ENCODE measurements around the gene MYO18B.

The MYO18B gene

DNA sequence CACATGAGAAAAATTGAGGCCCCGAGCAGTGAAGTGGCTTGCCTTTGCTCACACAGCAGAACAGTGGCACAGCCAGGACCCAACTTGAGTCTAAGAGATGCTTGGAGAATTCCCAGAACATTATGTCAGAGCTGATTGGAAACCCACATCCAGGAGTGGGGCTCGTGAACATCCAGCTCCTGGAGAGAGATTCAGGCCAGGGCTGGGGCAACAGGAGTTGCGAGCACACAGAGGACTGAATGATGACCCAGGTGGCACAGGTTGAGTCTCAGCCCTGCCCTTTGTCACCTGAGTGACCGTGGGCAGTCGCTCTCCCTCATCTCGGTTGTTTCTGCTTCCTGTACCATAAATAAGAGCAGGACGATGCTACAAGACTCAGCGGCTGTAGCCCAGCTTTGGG is 102.6 kb downstream of the MYO18B start:
- TF ChIP-seq, protein P1, sequence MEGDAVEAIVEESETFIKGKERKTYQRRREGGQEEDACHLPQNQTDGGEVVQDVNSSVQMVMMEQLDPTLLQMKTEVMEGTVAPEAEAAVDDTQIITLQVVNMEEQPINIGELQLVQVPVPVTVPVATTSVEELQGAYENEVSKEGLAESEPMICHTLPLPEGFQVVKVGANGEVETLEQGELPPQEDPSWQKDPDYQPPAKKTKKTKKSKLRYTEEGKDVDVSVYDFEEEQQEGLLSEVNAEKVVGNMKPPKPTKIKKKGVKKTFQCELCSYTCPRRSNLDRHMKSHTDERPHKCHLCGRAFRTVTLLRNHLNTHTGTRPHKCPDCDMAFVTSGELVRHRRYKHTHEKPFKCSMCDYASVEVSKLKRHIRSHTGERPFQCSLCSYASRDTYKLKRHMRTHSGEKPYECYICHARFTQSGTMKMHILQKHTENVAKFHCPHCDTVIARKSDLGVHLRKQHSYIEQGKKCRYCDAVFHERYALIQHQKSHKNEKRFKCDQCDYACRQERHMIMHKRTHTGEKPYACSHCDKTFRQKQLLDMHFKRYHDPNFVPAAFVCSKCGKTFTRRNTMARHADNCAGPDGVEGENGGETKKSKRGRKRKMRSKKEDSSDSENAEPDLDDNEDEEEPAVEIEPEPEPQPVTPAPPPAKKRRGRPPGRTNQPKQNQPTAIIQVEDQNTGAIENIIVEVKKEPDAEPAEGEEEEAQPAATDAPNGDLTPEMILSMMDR (IDR thresholded peaks at IDR 0.05; ENCODE audit: low read depth, low read length) = no peak
- no peak for DNase-seq (ENCODE audit: low read depth, low spot score)
- in situ Hi-C loops (cut with HindIII; ENCODE audit: low sequenced_read_pairs) = no loop called here
- H3K4me3 ChIP-seq (ENCODE audit: low read depth, low read length) = no peak overlapping the region

DNA sequence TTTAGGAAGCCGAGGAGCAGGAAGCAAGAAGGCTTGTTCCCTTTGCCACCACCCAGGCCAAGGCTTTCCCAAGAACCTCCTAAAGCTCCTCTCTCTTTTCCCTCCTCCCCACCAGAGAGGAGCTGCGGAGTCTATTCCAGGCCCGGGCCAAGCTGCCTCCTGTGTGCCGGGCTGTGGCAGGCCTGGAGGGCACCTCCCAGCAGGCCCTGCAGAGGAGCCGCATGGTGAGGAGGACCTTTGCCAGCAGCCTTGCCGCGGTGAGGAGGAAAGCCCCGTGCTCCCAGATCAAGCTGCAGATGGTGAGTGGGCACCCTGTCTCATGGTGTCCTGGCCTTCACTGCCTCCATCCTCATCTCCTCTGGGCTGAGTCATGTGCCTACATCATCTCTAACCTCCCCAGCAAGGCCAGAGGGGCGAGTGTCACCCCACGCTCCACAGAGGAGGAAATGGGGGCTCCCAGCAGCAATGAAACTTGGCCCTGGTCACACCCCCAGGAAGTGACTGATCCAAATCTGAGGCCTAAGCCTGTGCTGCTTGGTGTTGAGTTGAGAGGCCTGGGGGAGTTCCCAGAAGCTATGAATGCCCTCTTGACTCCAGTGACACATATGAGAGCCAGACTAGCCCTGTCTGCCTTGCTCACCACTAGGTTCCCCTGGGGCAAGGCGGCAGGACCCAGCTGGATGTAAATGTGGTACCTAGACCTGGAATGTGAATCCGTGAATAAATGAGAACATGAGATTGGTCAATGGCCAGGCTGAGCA is 104.2 kb downstream of the MYO18B start:
- TF ChIP-seq, protein P1 (IDR thresholded peaks at IDR 0.05; ENCODE audit: low read depth, low read length) = no peak

DNA sequence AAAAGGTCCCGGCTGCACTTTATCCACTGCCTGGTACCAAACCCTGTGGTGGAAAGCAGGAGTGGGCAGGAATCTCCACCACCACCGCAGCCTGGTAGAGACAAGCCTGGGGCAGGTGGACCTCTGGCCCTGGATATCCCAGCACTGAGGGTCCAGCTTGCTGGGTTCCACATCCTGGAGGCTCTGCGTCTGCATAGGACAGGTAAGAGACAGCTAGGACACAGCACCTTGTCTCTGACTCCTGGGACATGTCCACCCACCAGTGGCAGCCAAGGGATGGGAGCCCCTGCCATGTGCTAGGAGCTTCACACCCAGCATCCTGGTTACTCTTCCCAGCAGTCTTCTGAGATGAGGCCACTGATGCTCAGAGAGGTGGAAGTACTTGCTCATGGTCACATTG is 105.5 kb downstream of the MYO18B start:
- in situ Hi-C loops (cut with HindIII; ENCODE audit: low sequenced_read_pairs) = no loop called here
- TF ChIP-seq, protein P1 (IDR thresholded peaks at IDR 0.05; ENCODE audit: low read depth, low read length) = no peak
- H3K4me3 ChIP-seq (ENCODE audit: low read depth, low read length) = no peak overlapping the region
- no peak for DNase-seq (ENCODE audit: low read depth, low spot score)

More for the DNA sequence above, 104.2 kb downstream of the MYO18B start:
- no peak for DNase-seq (ENCODE audit: low read depth, low spot score)
- H3K4me3 ChIP-seq (ENCODE audit: low read depth, low read length) = no peak overlapping the region
- in situ Hi-C loops (cut with HindIII; ENCODE audit: low sequenced_read_pairs) = no loop called here

DNA sequence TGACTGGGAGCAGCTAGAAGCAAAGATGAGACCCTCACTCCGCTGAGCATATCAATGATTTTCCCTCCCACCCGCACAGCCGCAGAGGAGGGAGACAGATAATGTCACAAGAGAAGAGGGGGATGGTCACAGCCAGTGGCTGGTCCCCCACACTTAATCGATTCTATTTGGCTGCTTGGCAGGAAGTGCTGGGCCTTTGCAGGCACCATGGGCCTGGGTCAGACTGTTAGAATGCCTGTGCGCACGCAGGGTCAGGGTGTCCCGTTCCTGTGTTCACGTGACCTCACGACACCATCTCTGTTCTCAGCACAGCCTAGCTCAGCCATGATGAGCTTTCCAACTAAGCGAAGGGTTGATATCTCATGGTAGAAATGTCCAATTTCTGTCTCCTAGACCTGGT is 107.0 kb downstream of the MYO18B start:
- in situ Hi-C loops (cut with HindIII; ENCODE audit: low sequenced_read_pairs) = no loop called here

DNA sequence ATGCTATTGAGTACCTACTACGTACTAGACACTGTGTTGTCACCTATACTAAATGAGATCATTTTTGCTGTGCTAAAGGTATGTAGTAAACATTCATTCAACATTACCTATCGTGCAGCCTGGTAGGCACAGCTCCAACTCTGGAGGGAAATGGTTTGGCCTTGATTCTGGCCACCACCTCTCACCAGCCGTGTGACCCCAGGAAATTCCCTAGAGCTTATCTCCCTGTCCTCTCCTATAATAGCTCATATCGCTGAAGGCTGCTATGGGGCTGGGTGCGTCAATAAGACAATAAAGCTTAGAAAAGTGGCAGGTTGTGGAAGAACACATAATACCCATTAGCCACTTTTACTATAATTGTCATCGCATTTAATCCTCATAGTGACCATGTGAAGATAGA is 107.5 kb downstream of the MYO18B start:
- DNase-seq (ENCODE audit: low read depth, low spot score) = no peak
- TF ChIP-seq, protein P1 (IDR thresholded peaks at IDR 0.05; ENCODE audit: low read depth, low read length) = no peak
- in situ Hi-C loops (cut with HindIII; ENCODE audit: low sequenced_read_pairs) = no loop called here
- no peak overlapping the region for H3K4me3 ChIP-seq (ENCODE audit: low read depth, low read length)

More for the DNA sequence above, 107.0 kb downstream of the MYO18B start:
- no peak overlapping the region for H3K4me3 ChIP-seq (ENCODE audit: low read depth, low read length)
- no peak for DNase-seq (ENCODE audit: low read depth, low spot score)
- TF ChIP-seq, protein P1 (IDR thresholded peaks at IDR 0.05; ENCODE audit: low read depth, low read length) = no peak

DNA sequence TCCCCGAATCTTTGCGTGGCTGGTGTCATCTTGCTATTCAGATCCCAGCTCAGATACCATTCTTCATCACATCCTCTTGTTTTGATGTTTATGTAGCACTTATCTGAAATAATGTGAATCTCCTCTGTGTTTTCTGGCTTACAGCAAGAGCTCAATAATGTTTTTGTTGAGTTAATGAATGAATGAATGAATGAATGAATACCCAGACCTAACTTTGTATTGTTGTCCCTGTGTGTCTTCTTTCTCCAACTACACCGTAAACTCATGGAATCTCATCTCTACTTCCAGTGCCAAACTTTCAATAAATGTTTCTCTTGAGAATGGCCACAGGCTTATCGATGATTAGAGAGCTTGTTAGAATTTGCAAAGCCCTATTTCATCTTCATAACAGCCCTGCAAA is 110.2 kb downstream of the MYO18B start:
- TF ChIP-seq, protein P1 (IDR thresholded peaks at IDR 0.05; ENCODE audit: low read depth, low read length) = no peak
- in situ Hi-C loops (cut with HindIII; ENCODE audit: low sequenced_read_pairs) = no loop called here
- H3K4me3 ChIP-seq (ENCODE audit: low read depth, low read length) = no peak overlapping the region
- DNase-seq (ENCODE audit: low read depth, low spot score) = no peak

Measured in astrocyte of the spinal cord (primary cell).